Peyer's patch (tissue), 4 donors: Measurements from ENCODE around the gene HTRA3. TPM values are rescaled to one million over a fixed set of nuclear protein-coding genes. Genes with fewer than 3 reads are reported as not detected.

Experiments used
- DNase-seq, 3 donors: peaks; one replicate each; pipeline ENCODE4 v3.0.0-alpha.2; 2017 to 2019
- H3K27ac ChIP-seq, 4 donors: fragments of 200-600 bp; sonication (generic); one replicate each; pipeline ENCODE4 v1.5.1; 2016 to 2019
- H3K27me3 ChIP-seq, 2 donors: fragments of 200-600 bp; sonication (generic); one replicate each; pipeline ENCODE4 v1.5.1; 2019
- H3K36me3 ChIP-seq, 3 donors: fragments of 200-600 bp; sonication (generic); one replicate each; pipeline ENCODE4 v1.5.1; 2016 to 2019
- H3K4me1 ChIP-seq, 4 donors: fragments of 200-600 bp; sonication (generic); one replicate each; pipeline ENCODE4 v1.5.1; 2016 to 2019
- H3K4me3 ChIP-seq, 4 donors: fragments of 200-600 bp; sonication (generic); 1 replicate in 3 of 4; 2 replicates in 1 of 4; pipeline ENCODE4 v1.5.1; 2016 to 2019; ENCODE audit warnings: mild to moderate bottlenecking in 1 of 4
- H3K9me3 ChIP-seq, 4 donors: fragments of 200-600 bp; sonication (generic); one replicate each; pipeline ENCODE4 v1.5.1; 2016 to 2019; ENCODE audit warnings: mild to moderate bottlenecking in 1 of 4
- CTCF ChIP-seq, 6 experiments: fragments of 450-650 bp in 4 of 6; fragments of 200-600 bp in 2 of 6; sonication (generic) in 1 of 6; IDR thresholded peaks; one replicate each; pipeline ENCODE4 v1.5.1; 2017 to 2019; ENCODE audit warnings: antibody characterized with exemption in 6 of 6, mild to moderate bottlenecking in 3 of 6, moderate library complexity in 1 of 6
- POLR2A ChIP-seq, 2 donors: fragments of 450-650 bp; IDR thresholded peaks; one replicate each; pipeline ENCODE4 v1.5.1; 2017; ENCODE audit warnings: antibody characterized with exemption in 2 of 2, mild to moderate bottlenecking in 2 of 2, moderate library complexity in 2 of 2
- total RNA-seq, 4 donors: library from RNA; depleted of rRNA; stranded (reverse); fragments of >200 nt; gene quantifications; one replicate each; pipeline ENCODE4 v1.1.0, GENCODE V29; 2016

HTRA3 gene
- total RNA-seq, 4 donors from 2014 or later = 3.3 to 43.7 (median 7.9) TPM

- no peaks in the 10 kb centered on the region for H3K27me3 ChIP-seq
- H3K4me1 ChIP-seq = no peaks in the 10 kb centered on the region
- peak in 1 of 3 donors; percentile 36 for DNase-seq
- TF ChIP-seq POLR2A (IDR thresholded peaks at IDR 0.05) = no peak
- no peak for TF ChIP-seq CTCF (IDR thresholded peaks at IDR 0.05)
- no peak overlapping the region for H3K4me3 ChIP-seq
- no peak overlapping the region for H3K27ac ChIP-seq
- no peaks in the 10 kb centered on the region for H3K9me3 ChIP-seq
- no peaks in the 10 kb centered on the region for H3K36me3 ChIP-seq
Measured at GRCh38 chr4:8290701-8290970, 21.1 kb downstream of the HTRA3 start.

- no peaks in the 10 kb centered on the region for H3K27me3 ChIP-seq
- no peak overlapping the region for H3K27ac ChIP-seq
- H3K36me3 ChIP-seq = no peaks in the 10 kb centered on the region
- H3K4me3 ChIP-seq = no peak overlapping the region
- H3K9me3 ChIP-seq = no peaks in the 10 kb centered on the region
- TF ChIP-seq CTCF (IDR thresholded peaks at IDR 0.05) (no peak), POLR2A (IDR thresholded peaks at IDR 0.05) (no peak)
- no peaks in the 10 kb centered on the region for H3K4me1 ChIP-seq
- DNase-seq = peak in 1 of 3 donors; percentile 15
Measured at GRCh38 chr4:8291036-8291682, 21.6 kb downstream of the HTRA3 start.

GRCh38 chr4:8291701-8292477 is 22.3 kb downstream of the HTRA3 start:
- no peaks in the 10 kb centered on the region for H3K27me3 ChIP-seq
- no peaks in the 10 kb centered on the region for H3K9me3 ChIP-seq
- H3K36me3 ChIP-seq = no peaks in the 10 kb centered on the region
- DNase-seq = peak in 1 of 3 donors; percentile 33
- H3K4me3 ChIP-seq = no peak overlapping the region
- H3K4me1 ChIP-seq = no peaks in the 10 kb centered on the region
- H3K27ac ChIP-seq = no peak overlapping the region
- TF ChIP-seq POLR2A (IDR thresholded peaks at IDR 0.05) = no peak
- TF ChIP-seq CTCF (IDR thresholded peaks at IDR 0.05) = no peak

- DNase-seq = peak in 1 of 3 donors; percentile 29
Measured at GRCh38 chr4:8292478-8293107, 23.0 kb downstream of the HTRA3 start.

More at GRCh38 chr4:8292478-8293107, 23.0 kb downstream of the HTRA3 start:
- TF ChIP-seq POLR2A (IDR thresholded peaks at IDR 0.05) = no peak
- no peak for TF ChIP-seq CTCF (IDR thresholded peaks at IDR 0.05)
- Histone ChIP-seq H3K27me3 (no peaks in the 10 kb centered on the region), H3K4me3 (no peak overlapping the region), H3K4me1 (no peaks in the 10 kb centered on the region), H3K36me3 (no peaks in the 10 kb centered on the region), H3K27ac (no peak overlapping the region), H3K9me3 (no peaks in the 10 kb centered on the region)
